Measurements from ENCODE around the gene UMPS. TPM values are rescaled to one million over a fixed set of nuclear protein-coding genes. Genes with fewer than 3 reads are reported as not detected.

Gene UMPS
- total RNA-seq, 4 donors from 2014 or later = 18.5 to 37.4 (median 25.5) TPM

DNA sequence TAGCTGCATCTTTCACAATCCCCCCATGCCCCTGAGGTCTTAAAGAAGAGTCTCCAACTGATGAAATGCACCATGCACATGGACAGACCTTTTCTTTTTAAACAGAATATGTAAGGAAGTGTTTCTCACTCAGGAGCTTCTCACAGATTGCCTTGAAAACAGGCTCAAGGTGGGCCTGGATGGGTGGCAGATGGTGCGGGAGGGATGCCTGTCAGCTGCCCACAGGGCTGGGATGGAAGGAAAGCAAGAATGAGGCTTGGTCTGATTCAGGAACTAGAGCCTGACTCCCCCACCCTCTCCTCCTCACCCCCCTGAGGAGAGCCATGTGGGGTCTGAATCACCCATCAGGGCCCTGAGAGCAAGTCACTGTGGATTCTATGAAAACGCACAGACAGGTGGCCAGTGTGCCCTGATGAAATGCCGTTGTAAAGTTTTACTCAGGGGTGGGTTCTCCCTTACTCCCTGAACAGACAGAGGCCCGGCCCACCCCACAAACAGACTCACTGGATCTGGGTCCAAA, 67.2 kb downstream of the UMPS start:
- peaks cover 0 to 7% of the 10 kb centered on the region in 2 donors for H3K36me3 ChIP-seq
- H3K27me3 ChIP-seq = no peaks in the 10 kb centered on the region
- H3K9me3 ChIP-seq = no peaks in the 10 kb centered on the region
- H3K4me1 ChIP-seq = peaks cover 19 to 37% of the 10 kb centered on the region in 2 donors
- no peak for TF ChIP-seq POLR2A (IDR thresholded peaks at IDR 0.05)
- no peak for TF ChIP-seq CTCF (IDR thresholded peaks at IDR 0.05)
- WGBS, 2 donors = 86 to 94% methylated on average over 4 of the region's 4 CpGs
- no peak overlapping the region for H3K27ac ChIP-seq
- DNase-seq = no peak
- intact Hi-C loops (cut with DNase I) = no loop called here
- no peak overlapping the region for H3K4me3 ChIP-seq (replicated peaks in 1 of 3)

MicroRNA genes within 50 kb of the gene (microRNA counts, 767-probe panel; counts per million panel counts)
- 0 counts per million in 2 donors for microRNA hsa-miR-544b

Small RNA genes within 50 kb of the gene (microRNA-seq; reads per million reads assigned to microRNA genes)
- gene MIR544B = not detected

Small RNA genes within 50 kb of the gene (small RNA-seq; reads per million reads assigned to genes)
- gene MIR544B = not detected

Other genes starting within 250 kb of the UMPS start
- gene ITGB5, start 156.9 kb downstream of the UMPS start, total RNA-seq = 100 to 1,000 TPM in 3 of 4 donors, 10 to 100 TPM in 1; 79.2 to 122 (median 110) TPM
- not detected for gene MUC13, start 204.3 kb downstream of the UMPS start, total RNA-seq